ENCODE data around the gene DGKH.
"Not testable (repeated sequence)": the region's sequence is repeated elsewhere in the genome, so short reads cannot be mapped to it uniquely, and the experiment has no call there.

Gene DGKH

DNA sequence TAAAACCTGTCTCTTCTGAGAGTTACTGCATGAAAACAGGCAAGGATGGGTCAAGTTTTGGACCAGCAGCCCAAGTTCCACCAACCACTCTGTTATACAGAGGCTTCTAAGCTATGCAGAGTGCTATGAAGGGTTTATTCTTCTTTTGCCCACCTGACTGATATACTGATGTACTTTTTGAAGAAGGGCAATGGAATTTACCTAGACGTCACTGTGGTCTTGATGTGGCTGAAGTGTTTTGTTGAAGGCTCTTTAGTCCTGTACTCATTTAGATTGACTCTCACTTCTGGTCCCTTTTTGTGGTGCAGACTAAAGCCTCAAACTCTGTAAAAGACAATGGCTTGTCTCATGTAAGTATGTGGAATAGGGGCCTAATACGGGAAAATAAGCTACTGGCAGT lies 92.0 kb downstream of the DGKH start:
- no peak for DNase-seq (ENCODE audit: low read depth)
- no peak overlapping the region for H3K4me3 ChIP-seq (ENCODE audit: low read depth, low read length)
- no peak for TF ChIP-seq CTCF (IDR thresholded peaks at IDR 0.05; ENCODE audit: control insufficient read depth, extremely low read depth, insufficient read depth)

DNA sequence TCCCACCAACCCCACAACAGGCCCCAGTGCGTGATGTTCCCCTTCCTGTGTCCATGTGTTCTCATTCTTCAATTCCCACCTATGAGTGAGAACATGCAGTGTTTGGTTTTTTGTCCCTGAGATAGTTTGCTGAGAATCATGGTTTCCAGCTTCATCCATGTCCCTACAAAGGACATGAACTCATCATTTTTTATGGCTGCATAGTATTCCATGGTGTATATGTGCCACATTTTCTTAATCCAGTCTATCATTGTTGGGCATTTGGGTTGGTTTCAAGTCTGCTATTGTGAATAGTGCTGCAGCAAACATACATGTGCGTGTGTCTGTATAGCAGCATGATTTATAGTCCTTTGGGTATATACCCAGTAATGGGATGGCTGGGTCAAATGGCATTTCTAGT lies 92.6 kb downstream of the DGKH start:
- not testable (repeated sequence) for DNase-seq (ENCODE audit: low read depth); H3K4me3 ChIP-seq (ENCODE audit: low read depth, low read length)

DNA sequence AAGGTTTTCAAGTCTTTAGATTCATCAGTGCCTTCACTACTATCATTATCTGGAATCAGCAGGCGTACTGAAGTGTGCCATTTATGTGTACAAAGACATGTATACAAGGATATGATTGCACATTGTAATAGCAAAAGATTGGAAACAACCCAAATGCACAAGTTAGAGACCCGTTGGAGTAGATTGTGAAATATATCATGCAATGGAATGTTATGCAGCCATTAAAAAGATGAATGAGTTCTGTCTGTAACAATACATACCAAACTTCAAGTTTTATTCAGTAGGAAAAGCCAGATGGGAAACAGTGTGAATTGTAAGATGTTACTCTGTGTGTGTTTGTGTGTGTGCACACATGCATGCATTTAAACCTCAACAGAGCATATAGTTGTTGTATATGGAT lies 97.9 kb downstream of the DGKH start:
- no peak overlapping the region for H3K4me3 ChIP-seq (ENCODE audit: low read depth, low read length)
- TF ChIP-seq CTCF (IDR thresholded peaks at IDR 0.05; ENCODE audit: control insufficient read depth, extremely low read depth, insufficient read depth): no peak
- DNase-seq (ENCODE audit: low read depth): no peak

GRCh38 chr13:42148538-42148937 lies 100.1 kb downstream of the DGKH start:
- no peak for DNase-seq (ENCODE audit: low read depth)
- no peak for TF ChIP-seq CTCF (IDR thresholded peaks at IDR 0.05; ENCODE audit: control insufficient read depth, extremely low read depth, insufficient read depth)
- no peak overlapping the region for H3K4me3 ChIP-seq (ENCODE audit: low read depth, low read length)

DNA sequence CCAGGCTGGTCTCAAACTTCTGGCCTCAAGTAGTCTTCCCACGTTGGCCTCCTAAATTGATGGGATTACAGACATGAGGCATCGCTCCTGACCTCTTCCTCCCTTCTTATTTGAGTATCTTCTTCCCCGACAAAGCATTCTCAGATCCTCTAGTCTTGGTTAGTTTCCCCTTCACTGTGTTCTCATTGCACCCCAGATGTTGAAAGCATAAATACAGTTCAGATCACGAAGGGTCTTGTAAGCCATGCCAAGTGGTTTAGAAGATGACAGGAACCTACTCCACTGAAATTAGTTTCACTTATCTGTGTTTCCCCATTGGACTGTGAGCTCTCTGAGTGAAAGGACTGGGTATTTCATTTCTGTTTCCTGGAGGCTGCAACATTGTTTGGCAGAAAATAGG lies 100.7 kb downstream of the DGKH start:
- no peak for TF ChIP-seq CTCF (IDR thresholded peaks at IDR 0.05; ENCODE audit: control insufficient read depth, extremely low read depth, insufficient read depth)
- H3K4me3 ChIP-seq (ENCODE audit: low read depth, low read length): no peak overlapping the region
- DNase-seq (ENCODE audit: low read depth): no peak

DNA sequence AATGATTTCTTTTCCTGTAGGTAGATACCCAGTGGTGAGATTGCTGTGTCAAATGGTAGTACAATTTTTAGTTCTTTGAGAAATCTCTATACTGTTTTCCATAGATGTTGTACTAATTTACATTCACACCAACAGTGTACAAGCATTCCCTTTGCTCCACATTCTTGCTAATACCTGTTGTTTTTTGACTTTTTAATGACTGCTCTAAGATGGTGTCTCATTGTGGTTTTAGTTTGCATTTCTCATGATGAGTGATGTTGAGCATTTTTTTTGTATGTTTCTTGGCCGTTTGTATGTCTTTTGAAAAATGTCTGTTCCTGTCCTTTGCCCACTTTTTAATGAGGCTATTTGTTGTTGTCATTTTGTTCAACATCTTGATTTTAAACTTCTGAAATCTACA lies 103.3 kb downstream of the DGKH start:
- TF ChIP-seq CTCF (IDR thresholded peaks at IDR 0.05; ENCODE audit: control insufficient read depth, extremely low read depth, insufficient read depth): no peak
- no peak for DNase-seq (ENCODE audit: low read depth)
- no peak overlapping the region for H3K4me3 ChIP-seq (ENCODE audit: low read depth, low read length)

GRCh38 chr13:42152495-42152894 lies 104.0 kb downstream of the DGKH start:
- no peak for DNase-seq (ENCODE audit: low read depth)
- no peak overlapping the region for H3K4me3 ChIP-seq (ENCODE audit: low read depth, low read length)
- TF ChIP-seq CTCF (IDR thresholded peaks at IDR 0.05; ENCODE audit: control insufficient read depth, extremely low read depth, insufficient read depth): no peak
